GM13976 (cell line): ENCODE results near the gene IMMP2L.
A peak's percentile ranks its signal among the peaks of the same experiment; 100 is the strongest.
"Not testable (repeated sequence)": the region's sequence is repeated elsewhere in the genome, so short reads cannot be mapped to it uniquely, and the experiment has no call there.

Experiments
- DNase-seq: peaks from one replicate; pipeline ENCODE4 v3.0.0; 2012; ENCODE audit warnings: low spot score
- CTCF ChIP-seq: IDR thresholded peaks from 2 replicates; pipeline ENCODE4 v1.5.1; 2012; ENCODE audit warnings: borderline replicate concordance, mild to moderate bottlenecking; ENCODE audit not compliant: insufficient read depth; ENCODE audit errors: extremely low read depth, missing control alignments, control extremely low read depth
- in situ Hi-C: fragments of 300-500 bp; cut with MboI; formaldehyde crosslinking; loops from one replicate; pipeline ENCODE4 v1.12.0; 2022; ENCODE audit warnings: low sequenced_read_pairs, mixed read lengths, inconsistent platforms; ENCODE audit not compliant: unreplicated experiment

IMMP2L gene

GRCh38 chr7:111561904-111562732 is at the start of gene IMMP2L:
TSS of gene IMMP2L (minus strand) at chr7:111562492.
- peak; percentile 93 for DNase-seq
- in situ Hi-C loops = no loop called here
- peak; percentile 72 for TF ChIP-seq CTCF

GRCh38 chr7:111609483-111610254 is 47.4 kb upstream of the IMMP2L start:
- in situ Hi-C loops, DNase-seq: not testable (repeated sequence)

DNA sequence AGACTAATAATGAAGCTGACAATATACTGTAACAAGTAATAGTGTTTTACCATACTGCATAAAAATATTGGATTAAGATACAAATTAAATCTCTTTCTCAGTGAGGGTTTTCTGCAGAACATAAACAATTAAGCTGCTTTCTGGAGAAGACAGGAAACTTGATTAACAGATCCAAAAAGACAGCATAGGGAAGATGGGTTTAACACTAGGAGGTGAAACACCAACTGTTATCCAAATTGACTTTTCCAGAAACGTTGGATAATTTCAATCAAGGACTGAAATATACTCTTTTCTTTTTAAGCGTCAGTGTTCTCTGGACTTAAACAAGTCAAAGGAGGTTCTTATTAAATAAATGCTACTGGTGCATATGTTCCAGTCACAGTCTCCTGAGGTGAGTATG is 45.3 kb upstream of the IMMP2L start:
- TF ChIP-seq CTCF = no peak
- DNase-seq = no peak
- in situ Hi-C loops = no loop called here

DNA sequence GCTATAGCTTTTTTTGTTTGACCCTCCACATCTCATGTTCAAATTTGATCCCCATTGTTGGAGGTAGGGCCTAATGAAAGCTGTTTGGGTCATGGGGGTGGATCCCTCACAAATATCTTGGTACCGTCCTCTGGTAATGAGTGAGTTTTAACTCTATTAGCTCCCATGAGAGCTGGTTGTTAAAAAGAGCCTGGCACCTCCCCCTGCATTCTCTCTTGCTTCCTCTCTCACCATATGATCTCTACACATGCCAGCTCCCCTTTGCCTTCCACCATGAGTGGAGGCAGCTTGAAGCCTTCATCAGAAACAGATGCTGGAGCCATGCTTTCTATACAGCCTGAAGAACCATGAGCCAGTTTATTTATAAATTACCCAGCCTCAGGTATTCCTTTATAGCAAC is 43.0 kb upstream of the IMMP2L start:
- in situ Hi-C loops = no loop called here
- no peak for TF ChIP-seq CTCF
- DNase-seq = no peak

GRCh38 chr7:111600091-111600490 is 37.8 kb upstream of the IMMP2L start:
- in situ Hi-C loops = no loop called here

GRCh38 chr7:111595780-111596179 is 33.5 kb upstream of the IMMP2L start:
- no peak for TF ChIP-seq CTCF
- DNase-seq = no peak
- in situ Hi-C loops = no loop called here

More at GRCh38 chr7:111600091-111600490, 37.8 kb upstream of the IMMP2L start:
- DNase-seq = no peak
- no peak for TF ChIP-seq CTCF

DNA sequence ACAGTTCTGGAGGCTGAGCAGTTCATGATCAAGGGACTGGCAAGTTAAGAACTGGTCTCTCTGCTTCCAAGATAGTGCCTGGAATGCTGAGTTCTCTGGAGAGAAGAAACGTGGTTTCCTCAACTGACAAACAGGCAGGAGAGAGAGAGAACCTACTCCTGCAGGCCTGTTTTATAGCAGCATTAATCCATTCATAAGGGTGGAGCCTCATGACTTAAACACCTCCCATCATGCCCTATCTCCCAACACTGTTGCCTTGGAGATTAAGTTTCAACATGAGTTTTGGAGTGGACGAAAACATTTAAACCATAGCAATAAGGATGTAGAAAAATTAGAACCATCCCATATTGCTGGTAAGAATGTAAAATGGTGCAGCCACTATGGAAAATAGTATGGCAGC is 32.3 kb upstream of the IMMP2L start:
- in situ Hi-C loops = no loop called here
- TF ChIP-seq CTCF = no peak
- no peak for DNase-seq
